Measurements from ENCODE around the gene LETM1. TPM values are rescaled to one million over a fixed set of nuclear protein-coding genes. Genes with fewer than 3 reads are reported as not detected.
A peak's percentile ranks its signal among the peaks of the same experiment; 100 is the strongest.

LETM1 gene
- total and polyA plus RNA-seq, 2 experiments from 2014 or later: 19.0 to 42.3 TPM

DNA sequence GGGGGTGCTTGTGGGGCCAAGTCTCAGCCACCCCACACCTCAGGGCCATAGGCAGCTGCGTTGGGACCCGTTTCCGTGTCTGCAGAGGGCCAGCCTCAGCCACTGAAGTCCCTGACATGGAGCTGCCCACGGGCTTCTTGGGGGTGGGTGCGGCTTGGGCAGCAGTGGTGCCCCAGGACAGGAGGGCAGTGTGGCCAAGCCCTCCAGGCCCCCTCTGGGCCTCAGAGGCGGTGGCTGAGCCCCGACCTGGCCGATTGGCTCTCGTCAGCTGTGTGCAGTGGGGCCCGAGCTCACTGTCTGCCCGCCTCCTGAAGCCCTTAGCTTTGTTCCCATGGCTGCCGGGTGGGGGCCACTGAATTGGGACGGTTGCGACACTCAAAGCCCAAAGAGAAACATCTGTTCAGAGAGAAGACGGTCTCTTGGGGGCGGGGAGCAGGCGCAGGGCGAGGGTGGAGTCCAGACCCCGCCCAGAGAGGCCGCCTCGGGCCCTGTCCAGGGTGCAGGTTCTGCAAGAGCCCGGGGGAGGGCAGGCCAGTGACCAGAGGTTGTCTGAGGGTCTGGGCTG is 53.7 kb downstream of the LETM1 start:
- Histone ChIP-seq H3K9ac (no peak overlapping the region), H3K4me2 (ENCODE audit: unreplicated experiment) (no peak overlapping the region), H3K9me2 (ENCODE audit: insufficient read depth) (no peaks in the 10 kb centered on the region), H4K20me1 (ENCODE audit: insufficient read depth) (no peaks in the 10 kb centered on the region), H3F3A (ENCODE audit: insufficient read depth) (no peaks in the 10 kb centered on the region), H3K27me3 (replicated peaks; ENCODE audit: insufficient read depth) (no peaks in the 10 kb centered on the region), H3K27ac (no peak overlapping the region), H3K4me3 (no peak overlapping the region), H2AFZ (no peak overlapping the region), H3K9me3 (ENCODE audit: low read depth) (no peaks in the 10 kb centered on the region), H3K79me2 (ENCODE audit: insufficient read depth) (no peaks in the 10 kb centered on the region), H3K36me3 (ENCODE audit: low read depth) (no peaks in the 10 kb centered on the region), H3K4me1 (ENCODE audit: insufficient read depth) (no peaks in the 10 kb centered on the region)
- WGBS, 2 experiments (ENCODE audit: low coverage in 1 of 2, low lambda C conversion rate in 2 of 2, missing lambda C conversion rate in 2 of 2): 8 to 14% methylated on average over 20 to 21 of the region's 22 CpGs
- no peak for TF ChIP-seq EZH2 (IDR thresholded peaks at IDR 0.05; ENCODE audit: insufficient read depth, poor library complexity, severe bottlenecking)
- no peak for TF ChIP-seq EZH2phosphoT487 (IDR thresholded peaks at IDR 0.05; ENCODE audit: insufficient read depth, low read depth)
- in situ Hi-C loops (cut with MboI): no loop called here
- DNase-seq: peak; percentile 76

DNA sequence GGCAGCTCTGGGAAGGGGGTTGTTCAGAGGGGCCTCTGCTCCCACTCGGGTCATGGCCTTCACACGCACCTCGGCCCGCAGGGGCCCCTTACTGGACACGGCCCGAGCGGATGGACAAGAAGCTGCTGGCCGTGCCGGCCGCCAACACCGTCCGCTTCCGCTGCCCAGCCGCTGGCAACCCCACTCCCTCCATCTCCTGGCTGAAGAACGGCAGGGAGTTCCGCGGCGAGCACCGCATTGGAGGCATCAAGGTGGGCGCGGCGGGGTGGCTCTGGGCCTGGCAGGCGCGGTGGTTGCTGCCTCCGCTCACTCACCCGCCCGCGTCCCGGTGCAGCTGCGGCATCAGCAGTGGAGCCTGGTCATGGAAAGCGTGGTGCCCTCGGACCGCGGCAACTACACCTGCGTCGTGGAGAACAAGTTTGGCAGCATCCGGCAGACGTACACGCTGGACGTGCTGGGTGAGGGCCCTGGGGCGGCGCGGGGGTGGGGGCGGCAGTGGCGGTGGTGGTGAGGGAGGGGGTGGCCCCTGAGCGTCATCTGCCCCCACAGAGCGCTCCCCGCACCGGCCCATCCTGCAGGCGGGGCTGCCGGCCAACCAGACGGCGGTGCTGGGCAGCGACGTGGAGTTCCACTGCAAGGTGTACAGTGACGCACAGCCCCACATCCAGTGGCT is 54.5 kb downstream of the LETM1 start:
- no peak overlapping the region for H3K9ac ChIP-seq
- no peaks in the 10 kb centered on the region for H3K36me3 ChIP-seq (ENCODE audit: low read depth)
- WGBS, 2 experiments (ENCODE audit: low coverage in 1 of 2, low lambda C conversion rate in 2 of 2, missing lambda C conversion rate in 2 of 2): 94 to 99% methylated on average over 26 to 56 of the region's 56 CpGs
- H3K4me1 ChIP-seq (ENCODE audit: insufficient read depth): no peaks in the 10 kb centered on the region
- no peak overlapping the region for H2AFZ ChIP-seq
- no peaks in the 10 kb centered on the region for H3K79me2 ChIP-seq (ENCODE audit: insufficient read depth)
- H3K4me3 ChIP-seq: no peak overlapping the region
- 0 out of 2 replicates have a peak, but pooled peaks cover 3% of the 10 kb centered on the region for H3K27me3 ChIP-seq (replicated peaks; ENCODE audit: insufficient read depth)
- H3K4me2 ChIP-seq (ENCODE audit: unreplicated experiment): no peak overlapping the region
- H3K9me3 ChIP-seq (ENCODE audit: low read depth): no peaks in the 10 kb centered on the region
- no peaks in the 10 kb centered on the region for H3F3A ChIP-seq (ENCODE audit: insufficient read depth)
- no peaks in the 10 kb centered on the region for H4K20me1 ChIP-seq (ENCODE audit: insufficient read depth)
- in situ Hi-C loops (cut with MboI): no loop called here
- no peak overlapping the region for H3K27ac ChIP-seq
- TF ChIP-seq EZH2 (IDR thresholded peaks at IDR 0.05; ENCODE audit: insufficient read depth, poor library complexity, severe bottlenecking) (no peak), EZH2phosphoT487 (IDR thresholded peaks at IDR 0.05; ENCODE audit: insufficient read depth, low read depth) (no peak)
- no peak for DNase-seq
- no peaks in the 10 kb centered on the region for H3K9me2 ChIP-seq (ENCODE audit: insufficient read depth)

DNA sequence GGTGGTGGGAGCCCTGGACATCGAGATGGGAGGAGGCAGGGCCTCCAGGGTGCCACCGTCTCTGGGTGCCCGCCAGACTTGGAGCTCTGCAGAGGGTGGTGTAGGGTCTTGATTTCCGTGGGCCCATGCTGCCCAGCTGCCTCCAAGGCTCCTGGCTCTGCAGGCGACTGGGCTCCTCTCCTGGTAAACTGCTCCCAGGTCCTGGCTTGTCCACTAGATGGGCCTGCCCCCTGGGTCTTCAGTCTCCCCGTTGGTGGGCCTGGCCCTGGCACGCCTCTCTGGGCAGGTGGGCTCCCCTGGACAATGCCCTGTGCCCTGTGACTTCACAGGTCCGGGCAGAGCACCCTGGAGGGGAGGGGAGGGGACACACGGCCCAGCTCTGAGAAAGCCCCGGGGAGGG is 55.2 kb downstream of the LETM1 start:
- Histone ChIP-seq H3K9ac (no peak overlapping the region), H3K4me2 (ENCODE audit: unreplicated experiment) (no peak overlapping the region), H3K36me3 (ENCODE audit: low read depth) (no peaks in the 10 kb centered on the region), H3K9me2 (ENCODE audit: insufficient read depth) (no peaks in the 10 kb centered on the region), H2AFZ (no peak overlapping the region), H3K27ac (no peak overlapping the region), H4K20me1 (ENCODE audit: insufficient read depth) (no peaks in the 10 kb centered on the region), H3K4me1 (ENCODE audit: insufficient read depth) (no peaks in the 10 kb centered on the region), H3F3A (ENCODE audit: insufficient read depth) (no peaks in the 10 kb centered on the region), H3K9me3 (ENCODE audit: low read depth) (no peaks in the 10 kb centered on the region), H3K4me3 (no peak overlapping the region), H3K79me2 (ENCODE audit: insufficient read depth) (no peaks in the 10 kb centered on the region), H3K27me3 (replicated peaks; ENCODE audit: insufficient read depth) (0 out of 2 replicates have a peak, but pooled peaks cover 6% of the 10 kb centered on the region)
- WGBS, 2 experiments (ENCODE audit: low coverage in 1 of 2, low lambda C conversion rate in 2 of 2, missing lambda C conversion rate in 2 of 2): 63 to 66% methylated on average over 6 to 10 of the region's 10 CpGs
- in situ Hi-C loops (cut with MboI): no loop called here
- TF ChIP-seq EZH2 (IDR thresholded peaks at IDR 0.05; ENCODE audit: insufficient read depth, poor library complexity, severe bottlenecking): no peak
- no peak for TF ChIP-seq EZH2phosphoT487 (IDR thresholded peaks at IDR 0.05; ENCODE audit: insufficient read depth, low read depth)
- DNase-seq: no peak

DNA sequence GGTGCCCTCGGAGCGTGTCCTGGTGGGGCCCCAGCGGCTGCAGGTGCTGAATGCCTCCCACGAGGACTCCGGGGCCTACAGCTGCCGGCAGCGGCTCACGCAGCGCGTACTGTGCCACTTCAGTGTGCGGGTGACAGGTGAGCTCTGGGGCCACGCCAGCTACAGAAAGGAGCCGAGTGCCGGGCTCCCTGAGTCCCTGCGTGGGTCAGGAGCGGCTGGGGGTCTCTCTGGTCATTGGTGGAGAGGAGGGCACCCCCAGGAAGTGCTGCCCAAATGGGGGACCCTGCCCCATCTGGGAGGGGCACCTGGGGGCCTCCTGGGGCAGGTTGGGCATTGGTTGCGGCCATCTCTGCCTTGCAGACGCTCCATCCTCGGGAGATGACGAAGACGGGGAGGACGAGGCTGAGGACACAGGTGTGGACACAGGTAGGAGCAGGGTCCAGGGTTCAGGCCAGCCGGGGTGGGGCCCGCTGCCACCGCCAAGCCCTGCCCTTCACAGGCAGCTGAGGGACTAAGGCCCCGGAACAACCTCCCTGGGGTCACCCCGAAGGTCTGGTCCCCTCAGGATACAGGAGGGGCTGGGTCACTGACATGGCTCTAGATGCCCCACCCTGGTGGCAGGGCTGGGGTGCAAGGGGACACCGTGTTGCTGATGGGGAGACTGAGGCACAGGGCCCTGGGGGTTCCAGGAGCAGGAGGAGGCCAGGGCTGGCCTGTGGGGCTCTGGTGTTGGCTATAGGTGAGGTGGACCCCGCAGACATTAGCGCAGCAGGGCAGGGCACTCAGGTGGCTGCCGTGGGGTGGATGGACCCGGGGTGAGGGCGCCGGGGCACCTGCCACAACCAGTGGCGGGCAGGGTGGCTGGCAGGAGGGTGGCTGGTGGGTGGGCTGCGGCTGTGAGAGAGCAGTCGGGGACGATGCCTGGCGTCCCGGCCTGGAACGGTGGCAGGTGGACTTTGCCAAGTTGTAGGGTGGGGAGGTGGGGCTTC is 56.3 kb downstream of the LETM1 start:
- Histone ChIP-seq H3K4me3 (no peak overlapping the region), H3F3A (ENCODE audit: insufficient read depth) (no peaks in the 10 kb centered on the region), H3K4me2 (ENCODE audit: unreplicated experiment) (no peak overlapping the region), H2AFZ (no peak overlapping the region), H3K36me3 (ENCODE audit: low read depth) (no peaks in the 10 kb centered on the region), H3K9ac (no peak overlapping the region), H3K79me2 (ENCODE audit: insufficient read depth) (no peaks in the 10 kb centered on the region), H3K9me3 (ENCODE audit: low read depth) (no peaks in the 10 kb centered on the region), H3K9me2 (ENCODE audit: insufficient read depth) (no peaks in the 10 kb centered on the region), H3K27me3 (replicated peaks; ENCODE audit: insufficient read depth) (0 out of 2 replicates have a peak, but pooled peaks cover 10% of the 10 kb centered on the region), H3K27ac (no peak overlapping the region), H3K4me1 (ENCODE audit: insufficient read depth) (no peaks in the 10 kb centered on the region), H4K20me1 (ENCODE audit: insufficient read depth) (no peaks in the 10 kb centered on the region)
- DNase-seq: no peak
- in situ Hi-C loops (cut with MboI): no loop called here
- WGBS, 2 experiments (ENCODE audit: low coverage in 1 of 2, low lambda C conversion rate in 2 of 2, missing lambda C conversion rate in 2 of 2): 84 to 86% methylated on average over 30 to 41 of the region's 41 CpGs
- TF ChIP-seq EZH2 (IDR thresholded peaks at IDR 0.05; ENCODE audit: insufficient read depth, poor library complexity, severe bottlenecking) (no peak), EZH2phosphoT487 (IDR thresholded peaks at IDR 0.05; ENCODE audit: insufficient read depth, low read depth) (no peak)
